DMS53 (cell line): Measurements from ENCODE around the gene ABCA2.
A peak's percentile ranks its signal among the peaks of the same experiment; 100 is the strongest.

Experiments
- DNase-seq: peaks from one replicate; lab custom pipeline; 2025; lab: John Stamatoyannopoulos, UW

The ABCA2 gene

GRCh38 chr9:137015976-137016375 is 12.1 kb downstream of the ABCA2 start:
- no peak for DNase-seq

GRCh38 chr9:137015540-137015930 is 12.5 kb downstream of the ABCA2 start:
- DNase-seq: no peak

- DNase-seq: no peak
Measured at GRCh38 chr9:137014776-137015539, 13.1 kb downstream of the ABCA2 start.

GRCh38 chr9:137014166-137014565 is 13.9 kb downstream of the ABCA2 start:
- no peak for DNase-seq

- DNase-seq: no peak
Measured at GRCh38 chr9:137013571-137013940, 14.5 kb downstream of the ABCA2 start.

GRCh38 chr9:137012694-137013570 is 15.1 kb downstream of the ABCA2 start:
- no peak for DNase-seq

- DNase-seq: no peak
Measured at GRCh38 chr9:137011907-137012675, 15.9 kb downstream of the ABCA2 start.

- DNase-seq: no peak
Measured at GRCh38 chr9:137011156-137011555, 16.9 kb downstream of the ABCA2 start.

GRCh38 chr9:137009938-137010732 is 17.9 kb downstream of the ABCA2 start:
- DNase-seq: no peak

GRCh38 chr9:137009217-137009616 is 18.8 kb downstream of the ABCA2 start:
- DNase-seq: no peak

GRCh38 chr9:137008312-137008711 is 19.7 kb downstream of the ABCA2 start:
- DNase-seq: no peak

GRCh38 chr9:137007816-137008270 is 20.2 kb downstream of the ABCA2 start:
- no peak for DNase-seq

- DNase-seq: peak; percentile 69
Measured at GRCh38 chr9:137007108-137007815, 20.8 kb downstream of the ABCA2 start.

- no peak for DNase-seq
Measured at GRCh38 chr9:137006116-137007003, 21.7 kb downstream of the ABCA2 start.

GRCh38 chr9:137004285-137004684 is 23.8 kb downstream of the ABCA2 start:
- peak; percentile 57 for DNase-seq

- DNase-seq: no peak
Measured at GRCh38 chr9:137002646-137003041, 25.4 kb downstream of the ABCA2 start.

- no peak for DNase-seq
Measured at GRCh38 chr9:137001857-137002645, 26.0 kb downstream of the ABCA2 start.

GRCh38 chr9:137000177-137000930 is 27.7 kb downstream of the ABCA2 start:
- DNase-seq: no peak
